Gastrocnemius medialis (tissue), 4 donors: ENCODE data around the gene CAMTA1. TPM values are rescaled to one million over a fixed set of nuclear protein-coding genes. Genes with fewer than 3 reads are reported as not detected.

Source experiments
- ATAC-seq, 2 donors: fragments of 150-250 bp; one replicate each; pipeline ENCODE4 v1.9.1; 2016
- DNase-seq, 2 donors: peaks; one replicate each; pipeline ENCODE4 v3.0.0-alpha.2; 2019
- H3K27ac ChIP-seq, 4 donors: fragments of 200-600 bp; sonication (generic); 1 replicate in 1 of 4; 2 replicates in 3 of 4; pipeline ENCODE4 v1.5.1; 2016 to 2018; ENCODE audit warnings: mild to moderate bottlenecking in 2 of 4, moderate library complexity in 1 of 4
- H3K27me3 ChIP-seq, 3 donors: fragments of 200-600 bp; sonication (generic) in 2 of 3; 1 replicate in 1 of 3; 2 replicates in 2 of 3; pipeline versions ENCODE4 v1.5.1 to v1.6.0; 2016 to 2019; ENCODE audit warnings: mild to moderate bottlenecking in 1 of 3, moderate library complexity in 1 of 3
- H3K36me3 ChIP-seq, 2 donors: fragments of 200-600 bp; sonication (generic) in 1 of 2; one replicate each; pipeline ENCODE4 v1.5.1; 2017 to 2018
- H3K4me1 ChIP-seq, 2 donors: fragments of 200-600 bp; sonication (generic) in 1 of 2; one replicate each; pipeline ENCODE4 v1.5.1; 2016 to 2017; ENCODE audit warnings: mild to moderate bottlenecking in 2 of 2
- H3K4me3 ChIP-seq, 4 donors: fragments of 200-600 bp; sonication (generic) in 3 of 4; 1 replicate in 1 of 4; 2 replicates in 3 of 4; pipeline ENCODE4 v1.5.1; 2016 to 2019; ENCODE audit warnings: mild to moderate bottlenecking in 2 of 4
- H3K9me3 ChIP-seq, 3 donors: fragments of 200-600 bp; sonication (generic) in 2 of 3; 1 replicate in 1 of 3; 2 replicates in 2 of 3; pipeline ENCODE4 v1.5.1; 2016 to 2019
- POLR2A ChIP-seq, 2 donors: fragments of 450-650 bp; IDR thresholded peaks; one replicate each; pipeline ENCODE4 v1.6.1; 2017; ENCODE audit warnings: antibody characterized with exemption in 2 of 2, mild to moderate bottlenecking in 2 of 2, moderate library complexity in 2 of 2
- in situ Hi-C, 4 donors: fragments of 200-750 bp; cut with MboI; loops; one replicate each; pipeline versions ENCODE4 v1.15.0 to v1.8.0; 2017; ENCODE audit warnings: low sequenced_read_pairs in 4 of 4
- intact Hi-C: fragments of 100-400 bp; cut with DNase I; formaldehyde crosslinking; loops from one replicate; pipeline ENCODE4 v1.15.1; 2023; ENCODE audit warnings: low total_unique reads
- total RNA-seq, 4 donors: library from RNA; depleted of rRNA; stranded (reverse); fragments of >200 nt; gene quantifications; one replicate each; pipeline versions ENCODE4 v1.1.0 to v1.2.3, GENCODE V29; 2016
- TF ChIP-seq, protein P1 (sequence below), 5 experiments: fragments of 450-650 bp in 3 of 5; fragments of 200-600 bp in 2 of 5; sonication (generic) in 2 of 5; IDR thresholded peaks in 4 of 5; conservative IDR thresholded peaks in 1 of 5; 1 replicate in 4 of 5; 2 replicates in 1 of 5; pipeline ENCODE4 v1.5.1; 2016 to 2019; ENCODE audit warnings: antibody characterized with exemption in 5 of 5, mild to moderate bottlenecking in 3 of 5, moderate library complexity in 3 of 5

Gene CAMTA1
- total RNA-seq, 4 donors from 2014 or later = 60.5 to 113 (median 70.4) TPM

DNA sequence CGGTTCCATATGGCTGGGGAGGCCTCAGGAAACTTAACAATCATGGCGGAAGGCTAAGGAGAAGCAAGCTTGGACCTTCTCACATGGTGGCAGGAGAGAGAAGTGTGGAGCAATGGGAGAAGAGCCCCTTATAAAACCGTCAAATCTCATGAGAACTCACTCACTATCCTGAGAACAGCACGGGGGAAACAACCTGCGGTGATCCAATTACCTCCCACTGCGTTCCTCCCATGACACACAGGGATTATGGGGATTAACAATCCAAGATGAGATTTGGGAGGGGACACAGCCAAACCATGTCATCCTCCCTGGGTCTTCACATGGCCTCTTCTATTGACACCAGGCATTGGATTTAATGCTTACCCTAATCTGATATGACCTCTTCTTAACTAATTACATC is 530.7 kb downstream of the CAMTA1 start:
- no peaks in the 10 kb centered on the region for H3K36me3 ChIP-seq
- no peak overlapping the region for H3K4me3 ChIP-seq
- no peak for TF ChIP-seq POLR2A (IDR thresholded peaks at IDR 0.05)
- TF ChIP-seq, protein P1, sequence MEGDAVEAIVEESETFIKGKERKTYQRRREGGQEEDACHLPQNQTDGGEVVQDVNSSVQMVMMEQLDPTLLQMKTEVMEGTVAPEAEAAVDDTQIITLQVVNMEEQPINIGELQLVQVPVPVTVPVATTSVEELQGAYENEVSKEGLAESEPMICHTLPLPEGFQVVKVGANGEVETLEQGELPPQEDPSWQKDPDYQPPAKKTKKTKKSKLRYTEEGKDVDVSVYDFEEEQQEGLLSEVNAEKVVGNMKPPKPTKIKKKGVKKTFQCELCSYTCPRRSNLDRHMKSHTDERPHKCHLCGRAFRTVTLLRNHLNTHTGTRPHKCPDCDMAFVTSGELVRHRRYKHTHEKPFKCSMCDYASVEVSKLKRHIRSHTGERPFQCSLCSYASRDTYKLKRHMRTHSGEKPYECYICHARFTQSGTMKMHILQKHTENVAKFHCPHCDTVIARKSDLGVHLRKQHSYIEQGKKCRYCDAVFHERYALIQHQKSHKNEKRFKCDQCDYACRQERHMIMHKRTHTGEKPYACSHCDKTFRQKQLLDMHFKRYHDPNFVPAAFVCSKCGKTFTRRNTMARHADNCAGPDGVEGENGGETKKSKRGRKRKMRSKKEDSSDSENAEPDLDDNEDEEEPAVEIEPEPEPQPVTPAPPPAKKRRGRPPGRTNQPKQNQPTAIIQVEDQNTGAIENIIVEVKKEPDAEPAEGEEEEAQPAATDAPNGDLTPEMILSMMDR (IDR thresholded peaks at IDR 0.05 in 4 of 5, conservative IDR thresholded peaks at IDR 0.05 in 1 of 5) = no peak
- H3K27ac ChIP-seq = no peak overlapping the region
- ATAC-seq = no peak
- in situ Hi-C loops = no loop called here
- intact Hi-C loops = no loop called here
- DNase-seq = no peak
- no peaks in the 10 kb centered on the region for H3K4me1 ChIP-seq
- H3K9me3 ChIP-seq = no peaks in the 10 kb centered on the region
- H3K27me3 ChIP-seq = no peaks in the 10 kb centered on the region

DNA sequence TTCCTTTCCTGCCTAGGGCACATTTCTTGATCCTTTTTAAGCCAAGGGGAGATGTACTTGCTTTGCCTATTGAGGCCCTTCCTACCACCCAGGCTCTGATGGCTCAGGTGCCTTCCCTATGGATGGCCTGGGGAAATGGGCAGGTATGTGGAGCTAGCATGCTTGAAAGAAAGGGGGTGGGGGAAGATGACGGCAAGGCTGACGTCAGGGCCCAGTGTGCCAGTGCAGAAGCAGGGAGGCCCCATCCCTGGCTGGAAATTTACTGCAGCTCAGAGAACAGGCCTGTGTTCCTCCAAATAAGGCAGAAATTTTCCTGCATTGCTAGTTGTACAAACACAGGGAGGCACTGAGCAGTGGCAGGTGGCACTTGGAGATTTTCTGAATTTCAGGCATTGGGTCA is 532.6 kb downstream of the CAMTA1 start:
- in situ Hi-C loops = no loop called here

DNA sequence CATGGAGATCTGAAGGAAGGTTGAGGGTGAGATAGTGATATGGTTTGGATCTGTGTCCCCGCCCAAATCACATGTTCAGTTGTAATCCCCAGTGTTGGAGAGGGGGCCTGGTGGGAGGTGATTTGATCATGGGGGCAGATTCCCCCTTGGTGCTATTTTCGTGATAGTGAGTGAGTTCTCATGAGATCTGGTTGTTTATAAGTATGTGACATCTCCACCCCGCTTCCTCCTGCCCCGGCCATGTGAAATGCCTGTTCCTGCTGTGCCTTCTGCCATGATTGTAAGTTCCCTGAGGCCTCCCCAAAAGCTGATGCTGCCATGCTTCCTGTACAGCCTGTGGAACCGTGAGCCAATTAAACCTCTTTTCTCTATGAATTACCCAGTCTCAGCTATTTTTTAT is 533.9 kb downstream of the CAMTA1 start:
- ATAC-seq (no peak), DNase-seq (no peak)
- H3K9me3 ChIP-seq = no peaks in the 10 kb centered on the region
- intact Hi-C loops = no loop called here
- H3K27me3 ChIP-seq = no peaks in the 10 kb centered on the region
- H3K4me3 ChIP-seq = no peak overlapping the region
- in situ Hi-C loops = no loop called here
- no peaks in the 10 kb centered on the region for H3K36me3 ChIP-seq
- no peaks in the 10 kb centered on the region for H3K4me1 ChIP-seq
- TF ChIP-seq, protein P1 (IDR thresholded peaks at IDR 0.05 in 4 of 5, conservative IDR thresholded peaks at IDR 0.05 in 1 of 5) = no peak
- TF ChIP-seq POLR2A (IDR thresholded peaks at IDR 0.05) = no peak
- H3K27ac ChIP-seq = no peak overlapping the region

More for the DNA sequence above, 532.6 kb downstream of the CAMTA1 start:
- no peak for DNase-seq
- ATAC-seq = no peak
- TF ChIP-seq, protein P1 (IDR thresholded peaks at IDR 0.05 in 4 of 5, conservative IDR thresholded peaks at IDR 0.05 in 1 of 5) = no peak
- TF ChIP-seq POLR2A (IDR thresholded peaks at IDR 0.05) = no peak
- intact Hi-C loops = no loop called here
- no peaks in the 10 kb centered on the region for H3K9me3 ChIP-seq
- no peaks in the 10 kb centered on the region for H3K27me3 ChIP-seq
- no peak overlapping the region for H3K27ac ChIP-seq
- no peak overlapping the region for H3K4me3 ChIP-seq
- H3K36me3 ChIP-seq = no peaks in the 10 kb centered on the region
- no peaks in the 10 kb centered on the region for H3K4me1 ChIP-seq

DNA sequence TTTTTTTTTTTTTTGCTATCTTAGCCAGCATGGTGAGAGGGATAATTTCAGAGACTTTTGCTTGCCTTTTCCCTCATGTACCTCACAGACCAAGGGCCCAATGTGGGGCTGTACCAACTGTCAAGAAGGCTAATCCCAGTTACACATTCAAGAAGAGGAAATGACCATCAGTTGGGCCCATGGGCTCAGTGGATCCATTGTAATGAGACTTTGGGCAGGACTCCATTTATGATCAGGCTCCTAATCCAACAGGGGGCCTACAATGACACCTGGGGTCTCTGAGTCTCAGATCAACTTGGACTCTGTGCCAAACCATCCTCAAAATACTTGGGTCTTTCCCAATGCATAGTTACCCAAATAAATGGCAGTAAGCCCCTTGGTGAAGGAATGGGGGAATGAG is 535.4 kb downstream of the CAMTA1 start:
- DNase-seq (no peak), ATAC-seq (no peak)
- Histone ChIP-seq H3K9me3 (no peaks in the 10 kb centered on the region), H3K4me3 (no peak overlapping the region), H3K4me1 (no peaks in the 10 kb centered on the region), H3K27ac (no peak overlapping the region), H3K27me3 (no peaks in the 10 kb centered on the region), H3K36me3 (no peaks in the 10 kb centered on the region)
- TF ChIP-seq, protein P1 (IDR thresholded peaks at IDR 0.05 in 4 of 5, conservative IDR thresholded peaks at IDR 0.05 in 1 of 5) = no peak
- no peak for TF ChIP-seq POLR2A (IDR thresholded peaks at IDR 0.05)
- in situ Hi-C loops = no loop called here
- intact Hi-C loops = no loop called here

DNA sequence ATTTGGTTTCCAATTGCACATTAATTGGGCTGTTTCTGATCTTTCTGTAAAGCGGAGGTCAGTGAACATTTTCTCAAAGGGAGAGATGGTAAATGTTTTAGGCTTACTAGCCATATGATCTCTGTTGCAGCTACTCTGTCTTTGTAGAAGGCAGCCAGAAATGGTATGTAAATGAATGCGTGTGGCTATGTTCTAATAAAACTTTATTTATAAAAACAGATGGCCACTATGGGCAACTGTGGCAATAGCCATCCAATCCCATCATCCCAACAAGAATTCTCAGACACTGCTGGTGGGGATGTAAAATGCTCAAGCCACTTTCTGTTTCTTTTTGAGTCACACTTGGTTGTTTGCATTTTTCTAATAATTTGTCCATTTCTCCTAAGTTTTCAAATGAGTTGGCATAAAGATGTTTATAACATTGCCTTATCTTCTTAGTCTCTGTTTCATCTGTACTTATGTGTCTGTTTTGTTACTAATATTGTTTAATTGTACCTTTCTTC is 537.1 kb downstream of the CAMTA1 start:
- in situ Hi-C loops = no loop called here
- Histone ChIP-seq H3K4me1 (no peaks in the 10 kb centered on the region), H3K9me3 (no peaks in the 10 kb centered on the region), H3K27ac (no peak overlapping the region), H3K4me3 (no peak overlapping the region), H3K36me3 (no peaks in the 10 kb centered on the region), H3K27me3 (no peaks in the 10 kb centered on the region)
- TF ChIP-seq POLR2A (IDR thresholded peaks at IDR 0.05) = no peak
- TF ChIP-seq, protein P1 (IDR thresholded peaks at IDR 0.05 in 4 of 5, conservative IDR thresholded peaks at IDR 0.05 in 1 of 5) = no peak
- intact Hi-C loops = no loop called here
- DNase-seq (no peak), ATAC-seq (no peak)
